K562 (cell line): ENCODE measurements around the gene TEX38. TPM values are rescaled to one million over a fixed set of nuclear protein-coding genes. Genes with fewer than 3 reads are reported as not detected.

Source experiments
- BACH1 ChIP-seq: fragments of 200-800 bp; sonication (Bioruptor generic); IDR thresholded peaks from 2 replicates; pipeline ENCODE4 v1.6.1; 2016; ENCODE audit warnings: missing genetic modification characterization, missing compliant biosample characterization
- C11orf30 ChIP-seq: fragments of 450-650 bp; IDR thresholded peaks from 2 replicates; pipeline ENCODE4 v1.6.1; 2016; ENCODE audit warnings: low read depth, mild to moderate bottlenecking
- ETV5 ChIP-seq: sonication (generic); formaldehyde crosslinking; IDR thresholded peaks from 2 replicates; pipeline ENCODE4 v1.4.0; 2020; ENCODE audit warnings: low read depth, mild to moderate bottlenecking, missing genetic modification reagents
- EWSR1 ChIP-seq: fragments of 450-650 bp; IDR thresholded peaks from 2 replicates; pipeline ENCODE4 v1.6.1; 2018; ENCODE audit warnings: borderline replicate concordance, mild to moderate bottlenecking, low read depth, moderate library complexity; ENCODE audit not compliant: partially characterized antibody
- KHSRP ChIP-seq: fragments of 450-650 bp; IDR thresholded peaks from 2 replicates; pipeline ENCODE4 v1.6.1; 2017
- MNT ChIP-seq, 2 experiments: fragments of 450-650 bp; conservative IDR thresholded peaks; 2 replicates each; pipeline ENCODE4 v1.6.1; 2017; ENCODE audit warnings: mild to moderate bottlenecking in 2 of 2, moderate library complexity in 2 of 2
- PHB2 ChIP-seq: fragments of 450-650 bp; IDR thresholded peaks from 2 replicates; pipeline ENCODE4 v1.6.1; 2017; ENCODE audit warnings: low read depth
- RBM25 ChIP-seq: fragments of 200-400 bp; formaldehyde crosslinking; IDR thresholded peaks from 2 replicates; pipeline ENCODE4 v1.6.1; 2018; ENCODE audit warnings: low read length, low read depth, moderate library complexity; ENCODE audit not compliant: severe bottlenecking
- RHOXF2B ChIP-seq: fragments of 250-450 bp; sonication (Bioruptor Pico); conservative IDR thresholded peaks from 2 replicates; pipeline ENCODE4 v1.5.1; 2021
- SFPQ ChIP-seq: fragments of 200-400 bp; formaldehyde crosslinking; IDR thresholded peaks from 2 replicates; pipeline ENCODE4 v1.6.1; 2017; ENCODE audit warnings: mild to moderate bottlenecking, low read depth, low read length, moderate library complexity
- TOE1 ChIP-seq, 2 experiments: fragments of 450-650 bp in 1 of 2; sonication (generic) in 1 of 2; formaldehyde crosslinking in 1 of 2; IDR thresholded peaks; 2 replicates each; pipeline versions ENCODE4 v1.7.1 to v1.8.0; 2016 to 2022; ENCODE audit warnings: borderline replicate concordance in 2 of 2, mild to moderate bottlenecking in 2 of 2, antibody characterized with exemption in 1 of 2, inconsistent platforms in 1 of 2, low read depth in 1 of 2, missing genetic modification reagents in 1 of 2, moderate library complexity in 1 of 2
- ZBTB1 ChIP-seq: sonication (generic); formaldehyde crosslinking; IDR thresholded peaks from 2 replicates; pipeline ENCODE4 v1.8.1; 2023; ENCODE audit warnings: missing genetic modification reagents, low read depth, mild to moderate bottlenecking, borderline replicate concordance
- ZBTB33 ChIP-seq: sonication (generic); formaldehyde crosslinking; IDR thresholded peaks from 2 replicates; pipeline ENCODE4 v1.8.1; 2023; ENCODE audit warnings: mild to moderate bottlenecking, missing genetic modification reagents
- ZBTB49 ChIP-seq: sonication (generic); formaldehyde crosslinking; IDR thresholded peaks from 2 replicates; pipeline ENCODE4 v1.8.0; 2022; ENCODE audit warnings: missing genetic modification reagents, mild to moderate bottlenecking, borderline replicate concordance
- ZNF436 ChIP-seq: fragments of 250-450, 450-650 bp; sonication (Bioruptor Pico); formaldehyde crosslinking; IDR thresholded peaks from 2 replicates; pipeline ENCODE4 v1.7.0; 2020; ENCODE audit warnings: mild to moderate bottlenecking
- ZNF780A ChIP-seq: fragments of 250-450 bp; sonication (Bioruptor Pico); IDR thresholded peaks from 2 replicates; pipeline ENCODE4 v1.5.0; 2021; ENCODE audit warnings: mild to moderate bottlenecking
- polyA plus RNA-seq, 8 experiments: library from polyadenylated mRNA; depleted of rRNA in 4 of 8; stranded (reverse) in 5 of 8; unstranded in 3 of 8; fragments of >200 nt; fragmentation: Nextera tagmentation in 2 of 8; fragmentation: Illumina TruSeq in 1 of 8; extraction: Ambion mirVana in 2 of 8; extraction: Trizol in 1 of 8; gene quantifications; 2 replicates each; pipeline versions ENCODE4 v1.2.1 to v1.2.3, GENCODE V29; 2011 to 2014; ENCODE audit warnings: inconsistent platforms in 1 of 8, missing spikeins in 1 of 8
- total RNA-seq, 7 experiments: library from RNA; depleted of rRNA in 6 of 7; stranded (reverse); fragments of >200 nt in 6 of 7; fragmentation: Illumina TruSeq in 2 of 7; extraction: Trizol in 2 of 7; gene quantifications; 2 replicates each; pipeline versions ENCODE4 v1.2.1 to v1.2.3, GENCODE V29; 2011 to 2021; ENCODE audit warnings: low replicate concordance in 1 of 7

Gene TEX38
- total and polyA plus RNA-seq, 9 of the 15 experiments (the other 6 are each of a cell fraction or from before 2014, with no cell fraction given) = not detected

- TF ChIP-seq SFPQ = no peak
- no peak for TF ChIP-seq ZBTB49 (CRISPR knock-in tag)
- TF ChIP-seq KHSRP = peak; percentile 90
- peak; percentile 88 for TF ChIP-seq ETV5 (CRISPR knock-in tag)
- peak; percentile 69; the same call in 1 of the 2 replicates for TF ChIP-seq ZBTB33
- no peak for TF ChIP-seq PHB2
- no peak for TF ChIP-seq BACH1 (tag)
- no peak for TF ChIP-seq EWSR1
- TF ChIP-seq RBM25 = peak; percentile 100
- TF ChIP-seq C11orf30 = peak; percentile 89
- no peak for TF ChIP-seq ZNF436
- TF ChIP-seq ZNF780A (CRISPR knock-in tag) = no peak
- TF ChIP-seq ZBTB1 (CRISPR knock-in tag) = peak; percentile 69; the same call in 1 of the 2 replicates
- TF ChIP-seq TOE1 (IDR thresholded peaks at IDR 0.05; ENCODE audit: borderline replicate concordance) = peak; percentile 98
- TF ChIP-seq TOE1 (CRISPR knock-in tag; IDR thresholded peaks at IDR 0.05; ENCODE audit: borderline replicate concordance, low read depth) = no peak
- no peak for TF ChIP-seq RHOXF2B (CRISPR knock-in tag)
- TF ChIP-seq MNT (conservative IDR thresholded peaks at IDR 0.05) = peak; percentile 79 to 93; a peak in 3 of 4 replicates
Observed at GRCh38 chr1:46718727-46719622, 47.3 kb downstream of the TEX38 start, which contains the start of gene EFCAB14 (continued).
